H1 (cell line): ENCODE data around the gene ITPR1. TPM values are rescaled to one million over a fixed set of nuclear protein-coding genes. Genes with fewer than 3 reads are reported as not detected.

Experiments
- CTCF ChIA-PET: fragments of 300-600 bp; sonication (Branson Sonifier 250); formaldehyde crosslinking; loops from one replicate; lab custom pipeline; 2021; ENCODE audit not compliant: partially characterized antibody; lab: Charles Lee
- POLR2A ChIA-PET: fragments of 300-600 bp; sonication (Branson Sonifier 250); formaldehyde crosslinking; loops from one replicate; lab custom pipeline; 2021; ENCODE audit warnings: inconsistent platforms; ENCODE audit not compliant: partially characterized antibody; lab: Charles Lee
- DNase-seq, 2 experiments: peaks; one replicate each; pipeline versions ENCODE4 v3.0.0 to v3.0.0-alpha.2; 2010 to 2022; ENCODE audit warnings: low spot score in 2 of 2, low read depth in 1 of 2, mixed read lengths in 1 of 2
- FAIRE-seq: peaks from 2 replicates; lab custom pipeline; 2011; peaks lifted over from hg19 to GRCh38; lab: Jason Lieb, UNC
- H2AFZ ChIP-seq: 2 replicates; pipeline ENCODE4 v1.8.1; 2012; ENCODE audit warnings: low read length, inconsistent platforms
- H2AK5ac ChIP-seq: 2 replicates; pipeline ENCODE4 v1.6.1; 2013; ENCODE audit warnings: low read depth, low read length
- H2BK120ac ChIP-seq: replicated peaks from 2 replicates; pipeline ENCODE3; 2013; ENCODE audit warnings: low read depth, low read length, inconsistent platforms
- H2BK12ac ChIP-seq: 2 replicates; pipeline ENCODE4 v1.6.1; 2013; ENCODE audit warnings: low read depth, low read length
- H2BK15ac ChIP-seq: 2 replicates; pipeline ENCODE4 v1.6.1; 2013; ENCODE audit warnings: low read length
- H2BK20ac ChIP-seq: 2 replicates; pipeline ENCODE4 v1.6.1; 2013; ENCODE audit warnings: low read length
- H2BK5ac ChIP-seq: 2 replicates; pipeline ENCODE4 v1.6.1; 2013; ENCODE audit warnings: low read depth, low read length
- H3K14ac ChIP-seq: 2 replicates; pipeline ENCODE4 v1.6.1; 2013; ENCODE audit warnings: inconsistent platforms; ENCODE audit not compliant: insufficient read length
- H3K18ac ChIP-seq: 2 replicates; pipeline ENCODE4 v1.6.1; 2013; ENCODE audit warnings: low read length; ENCODE audit errors: extremely low read depth
- H3K23ac ChIP-seq: 2 replicates; pipeline ENCODE4 v1.6.1; 2013; ENCODE audit warnings: inconsistent platforms; ENCODE audit not compliant: insufficient read length
- H3K23me2 ChIP-seq: 2 replicates; pipeline ENCODE4 v1.6.1; 2013; ENCODE audit warnings: low read depth, low read length
- H3K27ac ChIP-seq: 2 replicates; pipeline ENCODE4 v1.6.1; 2011; ENCODE audit warnings: low read depth, low read length, inconsistent platforms
- H3K27me3 ChIP-seq, 4 experiments: replicated peaks in 1 of 4; 1 replicate in 1 of 4; 2 replicates in 3 of 4; pipeline versions ENCODE4 v1.6.1 to v1.8.1; 2011 to 2013; ENCODE audit warnings: low read length in 3 of 4, mild to moderate bottlenecking in 3 of 4, inconsistent platforms in 2 of 4, mixed read lengths in 2 of 4, moderate library complexity in 1 of 4; ENCODE audit not compliant: control insufficient read depth in 3 of 4, insufficient read depth in 3 of 4; ENCODE audit errors: extremely low read depth in 1 of 4
- H3K36me3 ChIP-seq, 4 experiments: 2 replicates each; pipeline versions ENCODE4 v1.6.1 to v1.8.1; 2011 to 2013; ENCODE audit warnings: mild to moderate bottlenecking in 4 of 4, low read length in 3 of 4, moderate library complexity in 2 of 4, control low read depth in 1 of 4, inconsistent platforms in 1 of 4; ENCODE audit not compliant: insufficient read depth in 4 of 4, control insufficient read depth in 2 of 4
- H3K4ac ChIP-seq: replicated peaks from 2 replicates; pipeline ENCODE3; 2013; ENCODE audit warnings: low read length, low read depth, mixed read lengths, inconsistent platforms; ENCODE audit not compliant: insufficient read length
- H3K4me1 ChIP-seq, 4 experiments: replicated peaks in 1 of 4; 1 replicate in 1 of 4; 2 replicates in 3 of 4; pipeline versions ENCODE4 v1.6.1 to v1.8.1; 2011 to 2013; ENCODE audit warnings: low read length in 3 of 4, inconsistent platforms in 2 of 4, mixed read lengths in 1 of 4; ENCODE audit not compliant: insufficient read depth in 4 of 4, control insufficient read depth in 3 of 4
- H3K4me2 ChIP-seq, 2 experiments: 2 replicates each; pipeline versions ENCODE4 v1.6.1 to v1.8.1; 2011 to 2013; ENCODE audit warnings: low read depth in 2 of 2, low read length in 2 of 2, control low read depth in 1 of 2, inconsistent platforms in 1 of 2, mild to moderate bottlenecking in 1 of 2; ENCODE audit not compliant: insufficient read depth in 1 of 2
- H3K4me3 ChIP-seq, 4 experiments: fragments of 200-600, 300-600 bp in 1 of 4; sonication (generic), shearing (Covaris generic), sonication (Bioruptor Twin) in 1 of 4; 2 replicates each; pipeline versions ENCODE4 v1.5.1 to v1.8.1; 2011 to 2016; ENCODE audit warnings: low read length in 4 of 4, low read depth in 3 of 4, control low read depth in 2 of 4, inconsistent platforms in 2 of 4, mild to moderate bottlenecking in 2 of 4, mixed read lengths in 1 of 4, moderate library complexity in 1 of 4; ENCODE audit not compliant: insufficient read depth in 2 of 4; ENCODE audit errors: extremely low read depth in 1 of 4
- H3K56ac ChIP-seq: replicated peaks from 2 replicates; pipeline ENCODE3; 2013; ENCODE audit warnings: low read depth, mild to moderate bottlenecking, mixed read lengths, low read length, inconsistent platforms; ENCODE audit not compliant: insufficient read length
- H3K79me1 ChIP-seq: 2 replicates; pipeline ENCODE4 v1.6.1; 2013; ENCODE audit warnings: low read depth, low read length, control low read depth
- H3K79me2 ChIP-seq, 2 experiments: 2 replicates each; pipeline versions ENCODE4 v1.6.1 to v1.8.1; 2012 to 2013; ENCODE audit warnings: low read length in 2 of 2, mild to moderate bottlenecking in 2 of 2, inconsistent platforms in 1 of 2; ENCODE audit not compliant: insufficient read depth in 2 of 2, control insufficient read depth in 1 of 2
- H3K9ac ChIP-seq, 4 experiments: replicated peaks in 1 of 4; 1 replicate in 1 of 4; 2 replicates in 3 of 4; pipeline versions ENCODE4 v1.6.1 to v1.8.1; 2011 to 2013; ENCODE audit warnings: low read depth in 3 of 4, low read length in 3 of 4, control low read depth in 2 of 4, mild to moderate bottlenecking in 2 of 4, moderate library complexity in 2 of 4, inconsistent platforms in 1 of 4; ENCODE audit errors: extremely low read depth in 1 of 4
- H3K9me3 ChIP-seq, 2 experiments: 2 replicates each; pipeline versions ENCODE4 v1.6.1 to v1.8.1; 2012 to 2013; ENCODE audit warnings: mild to moderate bottlenecking in 2 of 2, moderate library complexity in 2 of 2, control low read depth in 1 of 2, inconsistent platforms in 1 of 2, low read depth in 1 of 2, low read length in 1 of 2, mixed read lengths in 1 of 2; ENCODE audit not compliant: insufficient read depth in 2 of 2
- H4K20me1 ChIP-seq, 2 experiments: replicated peaks in 1 of 2; 2 replicates each; pipeline versions ENCODE3 to v1.8.1; 2011 to 2013; ENCODE audit warnings: inconsistent platforms in 2 of 2, low read length in 2 of 2, mild to moderate bottlenecking in 1 of 2; ENCODE audit not compliant: insufficient read depth in 2 of 2, control insufficient read depth in 1 of 2
- H4K5ac ChIP-seq: 2 replicates; pipeline ENCODE4 v1.6.1; 2013; ENCODE audit warnings: low read length, low read depth, mixed read lengths, inconsistent platforms; ENCODE audit not compliant: insufficient read length
- H4K8ac ChIP-seq: 2 replicates; pipeline ENCODE4 v1.8.0; 2013; ENCODE audit warnings: mild to moderate bottlenecking, moderate library complexity, low read length, inconsistent platforms; ENCODE audit not compliant: insufficient read depth; ENCODE audit errors: extremely low read depth
- H4K91ac ChIP-seq: replicated peaks from 2 replicates; pipeline ENCODE3; 2013; ENCODE audit warnings: low read length, mixed read lengths, inconsistent platforms; ENCODE audit not compliant: insufficient read length
- CBX5 ChIP-seq: fragments of 300-800, 300-1000 bp; sonication (generic); IDR thresholded peaks from 2 replicates; pipeline ENCODE4 v1.7.1; 2016; ENCODE audit warnings: antibody characterized with exemption, low read length, low read depth
- EP300 ChIP-seq, 2 experiments: IDR thresholded peaks; 1 replicate in 1 of 2; 2 replicates in 1 of 2; pipeline ENCODE4 v1.6.1; 2011 to 2012; ENCODE audit warnings: low read depth in 2 of 2, low read length in 2 of 2, mild to moderate bottlenecking in 2 of 2, borderline replicate concordance in 1 of 2, inconsistent platforms in 1 of 2, moderate library complexity in 1 of 2
- GABPA ChIP-seq: IDR thresholded peaks from 2 replicates; pipeline ENCODE4 v1.6.1; 2011; ENCODE audit warnings: mild to moderate bottlenecking, low read length, moderate library complexity, borderline replicate concordance; ENCODE audit not compliant: insufficient read depth
- RFX5 ChIP-seq: IDR thresholded peaks from 2 replicates; pipeline ENCODE4 v1.6.1; 2011; ENCODE audit warnings: low read depth, low read length, improper control_type of control experiment, borderline replicate concordance
- SIN3A ChIP-seq, 2 experiments: IDR thresholded peaks in 1 of 2; conservative IDR thresholded peaks in 1 of 2; 2 replicates each; pipeline ENCODE4 v1.6.1; 2011 to 2012; ENCODE audit warnings: low read length in 2 of 2, improper control_type of control experiment in 1 of 2, low read depth in 1 of 2, mild to moderate bottlenecking in 1 of 2
- SIX5 ChIP-seq: IDR thresholded peaks from 2 replicates; pipeline ENCODE4 v1.6.1; 2011; ENCODE audit warnings: mild to moderate bottlenecking, low read depth, low read length
- SP2 ChIP-seq: IDR thresholded peaks from 2 replicates; pipeline ENCODE4 v1.6.1; 2012; ENCODE audit warnings: mild to moderate bottlenecking, low read length, inconsistent platforms
- SRF ChIP-seq: IDR thresholded peaks from 2 replicates; pipeline ENCODE4 v1.6.1; 2011; ENCODE audit warnings: mild to moderate bottlenecking, low read depth, low read length, moderate library complexity
- TAF7 ChIP-seq: optimal IDR thresholded peaks from 2 replicates; pipeline ENCODE3; 2011; ENCODE audit warnings: low read depth, mild to moderate bottlenecking, inconsistent platforms, low read length, moderate library complexity, borderline replicate concordance
- polyA plus RNA-seq, 7 experiments: library from polyadenylated mRNA; depleted of rRNA in 3 of 7; stranded (reverse) in 5 of 7; unstranded in 2 of 7; fragments of >200 nt in 5 of 7; fragments of 200-250 nt in 2 of 7; gene quantifications; 1 replicate in 5 of 7; 2 replicates in 1 of 7; 4 replicates in 1 of 7; pipeline versions ENCODE4 v1.2.1 to v1.2.3, GENCODE V29; 2011 to 2013; ENCODE audit warnings: missing spikeins in 2 of 7, mixed read lengths in 2 of 7
- total RNA-seq: library from RNA; stranded (reverse); fragmentation: NEBNext Ultra II Directional; extraction: Animal tissue kit (Norgen Biotek cat#: 25700); gene quantifications from 2 replicates; pipeline ENCODE4 v1.2.1, GENCODE V29; 2021
- TF ChIP-seq, protein P1 (sequence below): IDR thresholded peaks from 2 replicates; pipeline ENCODE4 v1.6.1; 2012; ENCODE audit warnings: low read length, inconsistent platforms

Gene ITPR1
- total and polyA plus RNA-seq, 2 of the 8 experiments (the other 6 are each of a cell fraction or from before 2014, with no cell fraction given) = 2.5 to 16.3 TPM

DNA sequence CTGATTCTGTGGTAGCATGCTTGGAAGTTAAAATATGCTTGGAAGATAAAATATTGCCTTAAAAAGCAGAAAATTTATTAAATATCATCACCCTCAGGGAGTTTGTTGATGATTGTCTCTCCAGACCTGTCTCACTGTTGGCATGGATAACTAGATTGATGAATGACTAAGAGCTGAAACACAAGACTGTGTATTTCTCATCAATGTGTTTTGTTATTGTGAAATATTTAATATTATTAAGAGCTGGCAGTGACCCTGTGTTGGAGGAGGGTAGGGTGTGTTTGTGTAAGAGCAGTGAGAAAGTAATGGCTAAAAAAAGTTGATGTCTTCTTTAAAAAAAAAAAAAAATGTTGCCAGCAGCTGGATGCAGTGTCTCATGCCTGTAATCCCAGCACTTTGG, 82.2 kb downstream of the ITPR1 start:
- DNase-seq (no peak), FAIRE-seq (no peak)
- no peak overlapping the region for H3K4ac ChIP-seq
- no peak overlapping the region for H3K18ac ChIP-seq
- no peak overlapping the region for H4K91ac ChIP-seq
- no peak overlapping the region for H3K4me2 ChIP-seq
- no peak overlapping the region for H3K27ac ChIP-seq
- H3K27me3 ChIP-seq = no peaks in the 10 kb centered on the region
- no peak overlapping the region for H2AFZ ChIP-seq
- no peak overlapping the region for H2BK15ac ChIP-seq
- H2AK5ac ChIP-seq = no peak overlapping the region
- ChIA-PET POLR2A (no interaction called here), CTCF (interaction anchor here (0.9 to 1.9 kb wide), 3 partner anchors 11 to 58 kb away, joined by 3 to 6 read pairs (median 4); no protein-coding TSS in a partner anchor)
- no peak overlapping the region for H4K8ac ChIP-seq
- H3K14ac ChIP-seq = no peak overlapping the region
- H3K56ac ChIP-seq = no peak overlapping the region
- H4K20me1 ChIP-seq = no peaks in the 10 kb centered on the region
- no peak overlapping the region for H4K5ac ChIP-seq
- no peaks in the 10 kb centered on the region for H3K79me2 ChIP-seq
- no peaks in the 10 kb centered on the region for H3K9me3 ChIP-seq
- no peak overlapping the region for H2BK20ac ChIP-seq
- H3K23ac ChIP-seq = no peak overlapping the region
- H2BK5ac ChIP-seq = no peak overlapping the region
- no peaks in the 10 kb centered on the region for H3K4me1 ChIP-seq
- no peak overlapping the region for H2BK12ac ChIP-seq
- no peaks in the 10 kb centered on the region for H3K36me3 ChIP-seq
- TF ChIP-seq SIN3A (conservative IDR thresholded peaks at IDR 0.05 in 1 of 2, IDR thresholded peaks at IDR 0.05 in 1 of 2; ENCODE audit: low read depth in 1 of 2, low read length in 2 of 2) (no peak), SRF (no peak), GABPA (no peak), SIX5 (no peak), CBX5 (no peak), SP2 (no peak), EP300 (IDR thresholded peaks at IDR 0.05; ENCODE audit: borderline replicate concordance in 1 of 2, low read depth in 2 of 2, low read length in 2 of 2) (no peak), RFX5 (no peak), TAF7 (no peak)
- TF ChIP-seq, protein P1, sequence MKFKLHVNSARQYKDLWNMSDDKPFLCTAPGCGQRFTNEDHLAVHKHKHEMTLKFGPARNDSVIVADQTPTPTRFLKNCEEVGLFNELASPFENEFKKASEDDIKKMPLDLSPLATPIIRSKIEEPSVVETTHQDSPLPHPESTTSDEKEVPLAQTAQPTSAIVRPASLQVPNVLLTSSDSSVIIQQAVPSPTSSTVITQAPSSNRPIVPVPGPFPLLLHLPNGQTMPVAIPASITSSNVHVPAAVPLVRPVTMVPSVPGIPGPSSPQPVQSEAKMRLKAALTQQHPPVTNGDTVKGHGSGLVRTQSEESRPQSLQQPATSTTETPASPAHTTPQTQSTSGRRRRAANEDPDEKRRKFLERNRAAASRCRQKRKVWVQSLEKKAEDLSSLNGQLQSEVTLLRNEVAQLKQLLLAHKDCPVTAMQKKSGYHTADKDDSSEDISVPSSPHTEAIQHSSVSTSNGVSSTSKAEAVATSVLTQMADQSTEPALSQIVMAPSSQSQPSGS = no peak
- H3K4me3 ChIP-seq = no peak overlapping the region
- no peak overlapping the region for H3K9ac ChIP-seq
- no peak overlapping the region for H2BK120ac ChIP-seq
- no peaks in the 10 kb centered on the region for H3K23me2 ChIP-seq
- H3K79me1 ChIP-seq = no peaks in the 10 kb centered on the region
